HG03520 (cell line): ENCODE results near the gene KRT28.
"Not testable (repeated sequence)": the region's sequence is repeated elsewhere in the genome, so short reads cannot be mapped to it uniquely, and the experiment has no call there.

ENCODE experiments used
- ATAC-seq: cut with Tn5 transposase; IDR thresholded peaks from one replicate; pipeline ENCODE4 v1.9.1; 2021; ENCODE audit warnings: mild to moderate bottlenecking, moderate library complexity; ENCODE audit not compliant: unreplicated experiment

The KRT28 gene

DNA sequence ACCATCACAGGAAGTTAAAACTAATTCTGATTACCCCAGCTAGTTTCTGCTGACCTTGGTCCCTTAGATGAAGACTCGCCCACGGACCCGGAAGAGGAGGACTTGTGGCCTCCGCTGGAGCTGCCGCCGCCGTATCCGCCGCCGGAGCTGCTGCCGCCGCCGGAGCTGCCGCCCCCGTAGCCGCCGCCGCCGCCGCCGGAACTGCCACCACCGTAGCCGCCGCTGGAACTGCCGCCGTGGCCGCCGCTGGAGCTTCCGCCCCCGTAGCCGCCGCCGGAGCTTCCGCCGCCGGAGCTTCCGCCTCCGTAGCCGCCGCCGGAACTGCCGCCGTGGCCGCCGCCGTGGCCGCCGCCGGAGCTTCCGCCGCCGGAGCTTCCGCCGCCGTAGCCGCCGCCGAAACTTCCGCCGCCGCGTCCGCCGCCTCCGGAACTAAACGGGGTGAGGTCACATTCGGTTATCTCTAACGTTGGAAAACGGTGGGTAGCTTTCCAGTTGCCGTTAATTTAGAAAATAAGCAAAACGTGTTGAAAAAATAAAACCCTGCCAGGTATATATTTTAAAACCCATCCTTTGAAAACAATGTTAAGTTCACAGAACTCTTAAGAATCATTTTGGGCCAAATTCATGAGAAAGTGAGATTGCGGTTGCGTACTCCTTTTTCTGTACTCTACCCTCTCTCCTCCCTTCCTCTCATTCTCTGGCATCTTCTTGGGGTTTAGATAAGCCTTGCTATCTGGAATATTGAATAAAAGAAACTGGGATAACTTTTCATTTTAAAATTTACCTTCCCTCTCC is 19.2 kb upstream of the KRT28 start:
- ATAC-seq, result peak; percentile 52

GRCh38 chr17:40818343-40818732 is 18.6 kb upstream of the KRT28 start:
- no peak for ATAC-seq

- ATAC-seq, result no peak
These were observed 17.4 kb upstream of the KRT28 start for GRCh38 chr17:40817103-40817682.

DNA sequence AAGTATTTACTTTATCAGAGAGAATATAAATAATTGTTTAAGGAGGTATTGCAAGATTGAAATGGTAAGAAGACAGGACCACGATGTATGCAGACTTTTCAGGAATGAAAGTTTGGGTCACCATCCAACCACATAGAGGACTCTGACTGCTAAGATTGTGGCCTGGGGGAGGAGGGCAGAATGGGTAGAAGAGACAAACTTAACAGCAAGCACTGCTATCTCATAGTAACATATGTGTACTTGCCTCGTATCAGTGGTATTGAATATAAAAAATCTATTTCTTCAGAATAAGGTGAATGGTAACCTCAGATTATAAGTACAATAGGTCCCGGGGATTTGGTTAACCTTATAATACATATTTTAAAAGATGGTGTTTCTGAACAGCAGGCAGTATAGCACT is 16.8 kb upstream of the KRT28 start:
- ATAC-seq, result no peak

GRCh38 chr17:40815381-40815780 is 15.6 kb upstream of the KRT28 start:
- no peak for ATAC-seq

DNA sequence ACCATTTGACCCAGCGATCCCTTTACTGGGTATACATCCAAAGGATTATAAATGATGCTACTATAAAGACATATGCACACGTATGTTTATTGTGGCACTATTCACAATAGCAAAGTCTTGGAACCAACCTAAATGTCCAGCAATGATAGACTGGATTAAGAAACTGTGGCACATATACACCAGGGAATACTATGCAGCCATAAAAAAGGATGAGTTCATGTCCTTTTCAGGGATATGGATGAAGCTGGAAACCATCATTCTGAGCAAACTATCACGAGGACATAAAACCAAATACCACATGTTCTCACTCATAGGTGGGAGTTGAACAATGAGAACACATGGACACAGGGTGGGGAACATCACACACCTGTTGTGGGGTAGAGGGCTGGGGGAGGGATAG is 14.9 kb upstream of the KRT28 start:
- not testable (repeated sequence) for ATAC-seq

- ATAC-seq, result no peak
These were observed 14.0 kb upstream of the KRT28 start for GRCh38 chr17:40813804-40814203.

DNA sequence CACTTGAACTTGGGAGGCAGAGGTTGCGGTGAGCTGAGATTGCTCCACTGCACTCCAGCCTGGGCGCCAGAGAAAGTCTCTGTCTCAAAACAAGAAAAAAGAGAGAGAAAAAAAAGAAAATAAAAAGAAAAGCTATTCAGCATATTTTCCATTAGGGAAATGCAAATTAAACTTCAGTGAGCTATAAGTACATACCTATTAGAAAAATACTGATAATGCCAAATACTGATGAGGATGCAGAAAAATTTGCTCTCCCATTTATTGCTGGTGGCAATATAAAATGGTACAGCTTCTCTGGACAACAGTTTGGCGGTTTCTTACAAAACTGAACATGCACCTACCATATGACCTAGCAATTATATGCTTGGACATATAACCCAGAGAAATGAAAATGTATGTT is 12.9 kb upstream of the KRT28 start:
- no peak for ATAC-seq

- no peak for ATAC-seq
These were observed 10.7 kb upstream of the KRT28 start for GRCh38 chr17:40810494-40810893.

DNA sequence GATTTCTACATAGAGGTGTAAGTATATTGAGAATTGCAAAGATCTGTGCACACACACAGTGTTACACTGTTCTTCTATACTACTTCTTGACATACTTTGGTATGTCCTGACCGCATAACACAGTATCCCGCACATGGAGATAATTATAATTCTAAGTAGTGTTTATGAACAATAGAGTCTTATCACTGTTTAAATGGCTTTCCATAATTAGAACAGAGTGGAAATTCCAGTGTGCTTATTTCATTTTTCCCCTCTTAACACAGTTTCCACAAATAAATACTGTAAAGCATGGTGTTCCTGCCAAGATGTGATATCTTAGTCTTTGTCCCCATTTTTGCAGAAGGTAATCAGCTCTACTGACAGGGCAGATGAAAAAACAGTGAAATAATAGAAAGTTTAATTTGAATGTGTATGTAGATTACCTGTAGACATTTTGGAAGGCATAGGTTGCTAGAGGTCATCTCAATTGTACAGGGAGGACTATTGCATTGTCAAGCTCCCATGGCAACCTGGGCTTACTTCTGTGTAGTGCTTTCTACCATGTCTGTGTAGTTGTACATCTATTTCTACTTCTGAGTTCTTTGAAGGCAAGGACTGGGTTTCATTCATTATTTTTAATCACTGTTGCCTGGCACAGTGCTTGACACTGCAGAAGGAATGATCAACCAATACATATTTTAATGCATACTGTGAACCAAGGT is 10.1 kb upstream of the KRT28 start:
- ATAC-seq, result no peak

GRCh38 chr17:40806131-40806530 is 6.4 kb upstream of the KRT28 start:
- no peak for ATAC-seq

- no peak for ATAC-seq
These were observed 3.9 kb upstream of the KRT28 start for GRCh38 chr17:40803617-40804082.

GRCh38 chr17:40801157-40801556 is 1.4 kb upstream of the KRT28 start:
- ATAC-seq, result no peak

DNA sequence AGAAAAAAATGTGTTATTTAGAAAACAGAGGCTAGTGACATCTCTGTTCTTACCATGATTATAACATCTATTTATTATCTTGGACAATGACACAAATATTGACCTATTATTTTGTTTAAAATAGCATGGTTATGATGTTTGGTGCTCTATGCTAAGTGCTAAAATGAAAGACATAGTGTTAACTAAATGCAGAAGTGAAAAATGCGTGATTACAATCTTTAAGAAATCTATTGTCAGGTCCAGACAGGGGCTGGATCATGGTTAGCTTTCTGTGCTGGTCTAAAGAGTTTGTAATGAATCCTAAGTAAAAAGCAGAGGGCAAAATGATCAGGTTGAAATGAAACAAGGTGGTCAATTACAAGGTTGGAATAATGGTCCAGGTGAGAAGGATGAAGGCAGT is 622 bp upstream of the KRT28 start:
- no peak for ATAC-seq

DNA sequence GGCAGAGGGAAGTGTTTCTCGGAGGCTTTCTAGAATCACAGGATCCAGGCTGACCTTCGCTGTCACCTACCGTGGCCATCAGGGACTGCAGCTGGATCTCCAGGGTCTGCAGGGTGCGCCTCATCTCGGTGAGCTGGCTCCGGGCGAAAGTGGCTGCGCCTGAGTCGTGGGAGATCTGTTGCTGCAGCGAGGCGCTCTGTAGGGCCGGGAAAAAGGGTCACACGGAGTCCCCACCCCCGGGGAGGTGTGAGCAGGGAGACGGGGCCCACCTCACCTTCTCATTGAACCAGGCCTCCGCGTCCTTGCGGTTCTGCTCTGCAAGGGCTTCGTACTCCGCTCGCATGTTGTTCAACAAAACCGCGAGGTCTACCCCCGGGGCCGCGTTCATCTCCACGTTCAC is 2.9 kb downstream of the KRT28 start:
- ATAC-seq, result no peak

GRCh38 chr17:40795019-40795667 is 4.6 kb downstream of the KRT28 start:
- ATAC-seq, result no peak

GRCh38 chr17:40794466-40794865 is 5.3 kb downstream of the KRT28 start:
- ATAC-seq, result no peak

GRCh38 chr17:40793832-40794231 is 5.9 kb downstream of the KRT28 start:
- no peak for ATAC-seq

DNA sequence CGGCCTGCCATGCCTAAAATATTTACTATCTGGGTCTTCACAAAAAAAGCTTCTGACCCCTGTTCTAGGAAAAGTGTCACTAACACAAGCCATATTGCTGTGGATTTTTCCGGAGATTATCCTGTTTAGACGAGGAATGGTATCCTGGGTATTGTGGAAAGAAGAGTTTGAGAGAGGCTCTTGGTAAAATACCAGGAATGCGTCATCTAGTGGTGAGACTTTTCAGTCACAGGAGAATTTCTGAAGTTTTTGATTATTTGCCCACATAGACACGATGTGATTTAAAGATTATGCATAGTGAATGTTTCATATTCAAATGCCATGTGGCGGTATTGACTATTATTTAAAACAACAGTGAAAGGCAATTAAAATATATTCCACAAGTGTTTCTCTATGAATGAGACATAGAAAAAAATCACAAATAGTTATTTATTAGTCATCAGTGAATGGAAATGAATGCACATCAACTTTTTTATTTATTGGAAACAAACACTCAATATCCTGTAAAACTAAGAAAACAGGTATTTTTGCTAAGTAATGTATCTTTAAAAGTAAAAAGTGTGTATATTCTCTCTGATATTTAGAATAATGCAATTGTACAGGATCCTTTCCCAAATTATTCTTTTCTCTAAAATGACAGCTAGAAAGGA is 7.8 kb downstream of the KRT28 start:
- no peak for ATAC-seq

GRCh38 chr17:40791111-40791510 is 8.6 kb downstream of the KRT28 start:
- ATAC-seq, result no peak

- no peak for ATAC-seq
These were observed 17.3 kb downstream of the KRT28 start, which contains the start of gene KRT27 for GRCh38 chr17:40782450-40782849. TSS of gene KRT27 (minus strand) at chr17:40782550. CDS start at chr17:40782493, 57 bp downstream.
